Mammary epithelial cell (primary cell): ENCODE data around the gene WFDC12.

ENCODE experiments used
- EZH2 ChIP-seq: IDR thresholded peaks from 2 replicates; pipeline ENCODE4 v1.6.1; 2012; ENCODE audit warnings: low read length, inconsistent platforms, borderline replicate concordance
- TF ChIP-seq, protein P1 (sequence below), 2 donors: IDR thresholded peaks in 1 of 2; conservative IDR thresholded peaks in 1 of 2; 2 replicates each; pipeline ENCODE4 v1.5.1; 2011 to 2012; ENCODE audit warnings: inconsistent platforms in 2 of 2, low read length in 2 of 2, mild to moderate bottlenecking in 2 of 2, control low read depth in 1 of 2, low read depth in 1 of 2; ENCODE audit not compliant: insufficient read depth in 1 of 2; ENCODE audit errors: extremely low read depth in 1 of 2

DNA sequence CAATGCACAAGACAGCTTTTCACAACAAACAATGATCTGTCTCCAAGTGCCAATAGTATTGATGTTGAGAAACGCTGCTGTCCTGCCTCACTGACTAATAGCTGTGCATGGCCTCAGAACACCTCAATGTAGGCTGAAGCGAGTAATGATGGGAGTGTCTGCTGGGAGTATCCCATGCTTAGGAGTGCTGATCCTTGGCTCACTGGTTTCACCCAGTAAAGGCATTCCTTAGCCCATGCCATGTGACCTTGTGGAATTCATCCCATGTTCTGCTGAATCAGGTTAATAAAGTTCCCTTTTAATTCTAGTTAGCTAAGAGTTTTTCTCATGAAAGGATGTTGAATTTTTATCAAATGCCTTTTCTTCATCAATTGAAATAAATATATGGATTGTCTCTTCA is 3.8 kb upstream of the WFDC12 start:
- TF ChIP-seq, protein P1, sequence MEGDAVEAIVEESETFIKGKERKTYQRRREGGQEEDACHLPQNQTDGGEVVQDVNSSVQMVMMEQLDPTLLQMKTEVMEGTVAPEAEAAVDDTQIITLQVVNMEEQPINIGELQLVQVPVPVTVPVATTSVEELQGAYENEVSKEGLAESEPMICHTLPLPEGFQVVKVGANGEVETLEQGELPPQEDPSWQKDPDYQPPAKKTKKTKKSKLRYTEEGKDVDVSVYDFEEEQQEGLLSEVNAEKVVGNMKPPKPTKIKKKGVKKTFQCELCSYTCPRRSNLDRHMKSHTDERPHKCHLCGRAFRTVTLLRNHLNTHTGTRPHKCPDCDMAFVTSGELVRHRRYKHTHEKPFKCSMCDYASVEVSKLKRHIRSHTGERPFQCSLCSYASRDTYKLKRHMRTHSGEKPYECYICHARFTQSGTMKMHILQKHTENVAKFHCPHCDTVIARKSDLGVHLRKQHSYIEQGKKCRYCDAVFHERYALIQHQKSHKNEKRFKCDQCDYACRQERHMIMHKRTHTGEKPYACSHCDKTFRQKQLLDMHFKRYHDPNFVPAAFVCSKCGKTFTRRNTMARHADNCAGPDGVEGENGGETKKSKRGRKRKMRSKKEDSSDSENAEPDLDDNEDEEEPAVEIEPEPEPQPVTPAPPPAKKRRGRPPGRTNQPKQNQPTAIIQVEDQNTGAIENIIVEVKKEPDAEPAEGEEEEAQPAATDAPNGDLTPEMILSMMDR (conservative IDR thresholded peaks at IDR 0.05 in 1 of 2, IDR thresholded peaks at IDR 0.05 in 1 of 2; ENCODE audit: extremely low read depth in 1 of 2, insufficient read depth in 1 of 2, low read depth in 1 of 2, low read length in 2 of 2) = no peak
- TF ChIP-seq EZH2 = no peak
